Measurements from ENCODE around the gene SIGLEC10. TPM values are rescaled to one million over a fixed set of nuclear protein-coding genes. Genes with fewer than 3 reads are reported as not detected.

The SIGLEC10 gene
- total RNA-seq, 4 donors from 2014 or later: 2.1 to 21.9 (median 7.3) TPM

GRCh38 chr19:51367565-51368365, 49.7 kb downstream of the SIGLEC10 start:
- H3K27ac ChIP-seq: peak overlapping the region; percentile 97 to 100 (median 98)
- no peak for TF ChIP-seq POLR2A (IDR thresholded peaks at IDR 0.05)
- TF ChIP-seq EP300 (IDR thresholded peaks at IDR 0.05): peak in 1 of 2 donors; percentile 74
- no peaks in the 10 kb centered on the region for H3K36me3 ChIP-seq
- H3K9me3 ChIP-seq: no peaks in the 10 kb centered on the region
- WGBS, 2 donors: 0 to 1% methylated on average over 39 of the region's 64 CpGs
- H3K4me3 ChIP-seq: peak overlapping the region; percentile 67 to 84 (median 76)
- peak; percentile 98 to 99 for DNase-seq (ENCODE audit: low spot score in 2 of 2)
- no peaks in the 10 kb centered on the region for H3K27me3 ChIP-seq
- H3K4me1 ChIP-seq: peaks cover 0 to 33% (median 7%) of the 10 kb centered on the region in 4 donors

- Histone ChIP-seq H3K27me3 (no peaks in the 10 kb centered on the region), H3K36me3 (no peaks in the 10 kb centered on the region), H3K9me3 (no peaks in the 10 kb centered on the region), H3K4me3 (peak overlapping the region; percentile 67 to 84 (median 76)), H3K27ac (peak overlapping the region; percentile 97 to 100 (median 98)), H3K4me1 (peaks cover 0 to 39% (median 7%) of the 10 kb centered on the region in 4 donors)
- TF ChIP-seq POLR2A (IDR thresholded peaks at IDR 0.05): peak; percentile 78 to 99
- peak in 1 of 2 donors; percentile 99 for TF ChIP-seq EP300 (IDR thresholded peaks at IDR 0.05)
- TF ChIP-seq CTCF (IDR thresholded peaks at IDR 0.05): no peak
- 0 to 1% methylated on average over 7 to 15 of the region's 15 CpGs for WGBS, 2 donors
- DNase-seq (ENCODE audit: low spot score in 2 of 2): no peak
Measured at GRCh38 chr19:51367255-51367564, 50.2 kb downstream of the SIGLEC10 start.

DNA sequence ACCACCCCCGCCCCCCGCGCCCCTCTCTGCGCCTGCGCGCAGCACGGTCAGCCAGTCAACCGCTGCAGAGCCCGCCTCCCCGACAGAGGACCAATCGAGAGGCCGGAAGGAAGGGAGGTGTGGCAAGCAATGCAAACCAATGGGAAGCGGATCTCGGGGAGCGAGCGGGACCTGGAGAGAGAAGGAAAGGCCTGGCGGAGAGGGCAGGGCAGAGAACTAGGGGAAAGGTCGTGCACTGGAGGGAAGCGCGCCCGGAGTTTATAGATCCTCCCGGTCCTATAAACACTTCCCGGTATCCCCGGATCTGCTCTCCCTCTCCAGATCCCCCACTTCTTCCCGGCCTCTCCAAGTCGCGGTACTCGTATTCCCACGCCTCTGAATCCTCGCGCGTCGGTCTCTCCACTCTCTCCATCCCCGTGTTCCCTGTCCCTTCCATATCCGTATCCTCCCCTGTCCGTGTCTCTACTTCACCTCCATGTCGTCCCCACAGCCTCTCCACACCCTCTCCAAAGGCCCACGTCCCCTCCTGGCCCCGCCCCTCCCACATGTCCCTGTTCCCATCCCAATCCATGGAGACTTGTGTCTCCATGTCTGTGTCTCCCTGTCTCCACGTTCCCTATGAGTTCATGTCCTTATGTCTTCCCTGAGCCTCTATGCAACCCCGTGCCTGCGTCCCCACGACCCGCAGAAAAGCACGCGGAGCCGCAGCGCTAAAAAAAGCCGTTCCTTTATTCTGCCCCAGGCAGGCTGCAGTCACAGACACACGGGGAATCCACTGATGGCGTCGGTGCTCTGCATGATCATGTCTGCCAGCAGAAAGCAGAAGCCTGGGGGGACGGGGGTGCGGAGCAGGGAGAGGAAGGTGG, 50.8 kb downstream of the SIGLEC10 start:
- peak overlapping the region; percentile 97 to 100 (median 98) for H3K27ac ChIP-seq
- peak; percentile 98 for DNase-seq (ENCODE audit: low spot score in 2 of 2)
- H3K27me3 ChIP-seq: no peaks in the 10 kb centered on the region
- no peaks in the 10 kb centered on the region for H3K9me3 ChIP-seq
- 0 to 1% methylated on average over 47 to 51 of the region's 54 CpGs for WGBS, 2 donors
- peak overlapping the region; percentile 67 to 84 (median 76) for H3K4me3 ChIP-seq
- TF ChIP-seq CTCF (IDR thresholded peaks at IDR 0.05) (peak in 1 of 5 experiments; percentile 33), POLR2A (IDR thresholded peaks at IDR 0.05) (peak; percentile 92 to 98), EP300 (IDR thresholded peaks at IDR 0.05) (peak; percentile 88 to 98)
- peaks cover 0 to 40% (median 7%) of the 10 kb centered on the region in 4 donors for H3K4me1 ChIP-seq
- H3K36me3 ChIP-seq: no peaks in the 10 kb centered on the region

- H3K27ac ChIP-seq: peak within 1 kb of the TSS; percentile 97 to 100 (median 98)
- H3K9me3 ChIP-seq: no peaks in the 10 kb centered on the region
- H3K4me3 ChIP-seq: peak within 1 kb of the TSS; percentile 67 to 84 (median 76)
- no peak for DNase-seq (ENCODE audit: low spot score in 2 of 2)
- H3K27me3 ChIP-seq: no peaks in the 10 kb centered on the region
- no peak for TF ChIP-seq EP300 (IDR thresholded peaks at IDR 0.05)
- TF ChIP-seq CTCF (IDR thresholded peaks at IDR 0.05): no peak
- TF ChIP-seq POLR2A (IDR thresholded peaks at IDR 0.05): no peak
- H3K36me3 ChIP-seq: no peaks in the 10 kb centered on the region
- peaks cover 0 to 40% (median 7%) of the 10 kb centered on the region in 4 donors for H3K4me1 ChIP-seq
- 1% methylated on average over 10 to 27 of the region's 27 CpGs for WGBS, 2 donors
Measured at GRCh38 chr19:51365965-51366388, 51.5 kb downstream of the SIGLEC10 start, which contains the start of gene ETFB. Gene ETFB, minus strand, starts transcription at chr19:51366388. Its CDS starts 62 bp downstream, at chr19:51366326.

DNA sequence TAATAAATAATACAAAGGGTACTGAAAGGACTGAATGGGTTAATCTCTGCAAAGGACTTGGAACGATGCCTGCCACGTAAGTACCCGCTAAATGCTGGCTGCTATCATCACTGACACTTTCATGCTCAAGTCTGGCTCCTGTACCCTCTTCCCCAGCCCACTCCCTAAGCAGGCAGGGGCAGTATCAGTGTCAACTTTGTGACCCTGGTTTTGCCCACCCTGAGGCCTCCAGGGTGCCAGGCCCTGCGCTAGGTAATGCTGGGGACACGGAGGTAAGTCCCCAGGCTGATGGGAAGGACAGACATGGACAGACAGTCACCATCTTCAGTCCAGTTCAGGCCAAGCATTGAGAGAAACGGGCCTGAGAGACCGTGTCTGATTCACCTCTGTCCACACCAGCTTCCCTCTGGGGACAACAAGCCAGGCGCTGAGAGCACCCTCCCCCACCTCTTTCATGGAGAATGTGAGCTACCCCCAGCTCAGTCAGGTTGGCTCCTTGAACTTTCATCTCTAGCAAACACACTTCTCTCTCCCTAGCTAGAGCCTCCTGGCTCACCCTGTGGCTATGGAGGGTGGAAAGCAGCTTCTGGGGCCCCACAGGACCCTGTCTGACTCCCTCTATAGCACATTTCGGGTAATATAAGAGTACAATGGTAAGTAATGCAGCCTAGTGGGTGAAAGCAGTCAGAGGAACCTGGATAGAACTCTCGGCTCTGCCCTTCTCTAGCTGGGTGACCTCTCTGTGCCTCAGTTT, 52.1 kb downstream of the SIGLEC10 start:
- no peaks in the 10 kb centered on the region for H3K9me3 ChIP-seq
- peak in 1 of 2 donors; percentile 22 for DNase-seq (ENCODE audit: low spot score in 2 of 2)
- H3K27me3 ChIP-seq: no peaks in the 10 kb centered on the region
- TF ChIP-seq POLR2A (IDR thresholded peaks at IDR 0.05) (no peak), CTCF (IDR thresholded peaks at IDR 0.05) (peak in 1 of 5 experiments; percentile 16), EP300 (IDR thresholded peaks at IDR 0.05) (no peak)
- H3K36me3 ChIP-seq: no peaks in the 10 kb centered on the region
- WGBS, 2 donors: 11 to 13% methylated on average over 9 to 10 of the region's 10 CpGs
- H3K27ac ChIP-seq: peak overlapping the region; percentile 93 to 99 (median 98)
- peak overlapping the region; percentile 56 to 84 (median 68) for H3K4me3 ChIP-seq
- peaks cover 0 to 40% (median 7%) of the 10 kb centered on the region in 4 donors for H3K4me1 ChIP-seq

All from tibial nerve (tissue), 4 donors.